ENCODE results near the gene WDR46.

Gene WDR46

GRCh38 chr6:33288921-33289783, at the start of gene WDR46, which contains the start of gene PFDN6:
TSS of gene WDR46 (minus strand) at chr6:33289239. CDS start at chr6:33289170, 69 bp downstream.
TSS of gene PFDN6 (plus strand) at chr6:33289601. CDS start at chr6:33289857, 256 bp downstream.
- peak; percentile 74 to 79 for DNase-seq (ENCODE audit: low read depth in 2 of 2)

- DNase-seq (ENCODE audit: low read depth in 2 of 2): no peak
Measured at GRCh38 chr6:33336495-33336894, 47.5 kb upstream of the WDR46 start.

GRCh38 chr6:33335916-33336315, 46.9 kb upstream of the WDR46 start:
- no peak for DNase-seq (ENCODE audit: low read depth in 2 of 2)

- DNase-seq (ENCODE audit: low read depth in 2 of 2): no peak
Measured at GRCh38 chr6:33333666-33334065, 44.6 kb upstream of the WDR46 start.

- no peak for DNase-seq (ENCODE audit: low read depth in 2 of 2)
Measured at GRCh38 chr6:33330736-33331135, 41.7 kb upstream of the WDR46 start.

GRCh38 chr6:33329058-33329457, 40.0 kb upstream of the WDR46 start:
- no peak for DNase-seq (ENCODE audit: low read depth in 2 of 2)

GRCh38 chr6:33324125-33324524, 35.1 kb upstream of the WDR46 start:
- DNase-seq (ENCODE audit: low read depth in 2 of 2): no peak

GRCh38 chr6:33323623-33323948, 34.5 kb upstream of the WDR46 start:
- DNase-seq (ENCODE audit: low read depth in 2 of 2): no peak

- no peak for DNase-seq (ENCODE audit: low read depth in 2 of 2)
Measured at GRCh38 chr6:33321227-33321626, 32.2 kb upstream of the WDR46 start.

GRCh38 chr6:33320315-33321181, 31.5 kb upstream of the WDR46 start:
- peak in 1 of 2 experiments; percentile 53 for DNase-seq (ENCODE audit: low read depth in 2 of 2)

GRCh38 chr6:33319939-33320314, 30.9 kb upstream of the WDR46 start:
- DNase-seq (ENCODE audit: low read depth in 2 of 2): no peak

- no peak for DNase-seq (ENCODE audit: low read depth in 2 of 2)
Measured at GRCh38 chr6:33318426-33319073, 29.5 kb upstream of the WDR46 start.

GRCh38 chr6:33317669-33318425, 28.8 kb upstream of the WDR46 start, which contains the start of gene ZBTB22:
TSS of gene ZBTB22 (minus strand) at chr6:33317744. CDS start at chr6:33316916, 828 bp downstream.
- peak; percentile 99 for DNase-seq (ENCODE audit: low read depth in 2 of 2)

- no peak for DNase-seq (ENCODE audit: low read depth in 2 of 2)
Measured at GRCh38 chr6:33317419-33317668, 28.3 kb upstream of the WDR46 start.

GRCh38 chr6:33316603-33317418, 27.8 kb upstream of the WDR46 start:
- DNase-seq (ENCODE audit: low read depth in 2 of 2): no peak

GRCh38 chr6:33315793-33316602, 27.0 kb upstream of the WDR46 start:
- DNase-seq (ENCODE audit: low read depth in 2 of 2): no peak

GRCh38 chr6:33314943-33315792, 26.1 kb upstream of the WDR46 start:
- no peak for DNase-seq (ENCODE audit: low read depth in 2 of 2)

GRCh38 chr6:33314515-33314942, 25.5 kb upstream of the WDR46 start:
- no peak for DNase-seq (ENCODE audit: low read depth in 2 of 2)

Measured in fibroblast of skin of left quadriceps (primary cell).